Activated T-helper 1 cell treated with Interleukin-2 at 50 U/mL for 16 hours (primary cell): ENCODE measurements around the gene SH3BP4.
"Not testable (repeated sequence)": the region's sequence is repeated elsewhere in the genome, so short reads cannot be mapped to it uniquely, and the experiment has no call there.

Experiments
- DNase-seq: peaks from one replicate; pipeline ENCODE4 v3.0.0-alpha.2; 2020; ENCODE audit warnings: low read depth

The SH3BP4 gene

DNA sequence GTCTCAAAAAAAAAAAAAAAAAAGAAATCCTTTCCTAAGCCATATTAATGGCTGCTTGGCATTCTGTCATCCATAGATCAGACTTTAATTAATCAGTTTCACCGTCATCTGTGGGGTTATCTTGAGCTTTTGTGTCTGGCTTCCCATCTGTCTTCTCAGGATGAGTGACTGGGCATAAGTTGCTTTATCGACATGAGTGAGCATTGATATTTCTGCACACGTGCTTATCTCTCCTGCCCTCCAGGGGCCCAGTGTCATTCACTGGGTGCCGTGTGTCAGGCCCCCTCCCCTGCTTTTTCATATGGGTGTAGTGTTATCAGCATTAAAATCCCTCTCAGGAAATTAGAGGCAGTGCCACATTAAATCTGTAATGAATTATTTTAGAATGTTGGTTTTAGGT lies 65.6 kb downstream of the SH3BP4 start:
- no peak for DNase-seq

DNA sequence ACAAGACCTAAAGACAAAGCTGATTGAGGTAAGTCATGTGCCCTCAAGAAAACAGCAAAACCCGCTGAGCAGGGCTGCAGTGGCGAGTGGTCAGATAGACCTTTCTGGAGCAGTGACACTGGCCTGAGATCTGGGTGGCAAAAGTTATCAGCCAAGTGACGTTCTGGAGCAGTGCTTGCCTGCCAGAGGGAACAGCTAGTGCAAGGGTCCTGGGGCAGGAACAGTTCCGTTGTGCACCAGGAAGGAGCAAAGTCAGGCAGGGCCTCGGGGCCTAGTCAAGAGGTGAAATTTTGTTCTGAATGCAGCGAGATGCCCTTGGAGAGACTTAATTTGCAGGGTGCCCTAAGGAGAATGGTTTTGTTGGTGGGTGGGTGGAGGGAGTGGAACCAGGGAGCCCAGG lies 67.0 kb downstream of the SH3BP4 start:
- DNase-seq = no peak

DNA sequence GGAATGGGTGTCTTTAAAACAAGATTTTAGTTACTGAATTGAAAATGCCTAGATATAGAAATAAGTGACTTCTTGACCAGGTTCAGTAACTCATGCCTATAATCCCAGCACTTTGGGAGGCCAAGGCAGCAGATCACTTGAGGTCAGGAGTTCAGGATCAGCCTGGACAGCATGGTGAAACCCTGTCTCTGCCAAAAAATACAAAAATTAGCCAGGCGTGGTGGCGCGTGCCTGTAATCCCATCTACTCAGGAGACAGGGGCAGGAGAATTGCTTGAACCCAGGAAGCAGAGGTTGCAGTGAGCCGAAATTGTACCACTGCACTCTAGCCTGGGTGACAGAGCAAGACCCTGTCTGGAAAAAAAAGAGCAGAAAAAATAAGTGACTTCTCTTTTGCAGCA lies 68.3 kb downstream of the SH3BP4 start:
- not testable (repeated sequence) for DNase-seq

DNA sequence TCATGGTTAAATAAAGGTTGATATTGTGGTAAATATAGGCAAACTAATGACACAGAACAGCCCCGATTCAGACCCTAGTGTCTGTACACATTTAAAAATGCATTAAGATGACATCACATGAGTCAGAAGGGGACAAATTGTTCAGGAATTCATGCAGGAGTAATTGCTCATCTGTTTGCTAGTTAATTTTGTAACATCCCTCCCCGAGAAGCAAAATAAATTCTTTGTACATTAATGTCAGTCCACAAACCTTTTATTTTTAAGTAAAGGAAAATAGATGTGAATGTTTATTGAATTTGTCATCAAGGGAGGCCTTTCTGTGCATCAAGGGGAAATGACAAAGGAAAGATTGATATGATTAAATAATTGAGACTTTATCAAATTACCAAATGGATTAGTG lies 69.9 kb downstream of the SH3BP4 start:
- DNase-seq = no peak

DNA sequence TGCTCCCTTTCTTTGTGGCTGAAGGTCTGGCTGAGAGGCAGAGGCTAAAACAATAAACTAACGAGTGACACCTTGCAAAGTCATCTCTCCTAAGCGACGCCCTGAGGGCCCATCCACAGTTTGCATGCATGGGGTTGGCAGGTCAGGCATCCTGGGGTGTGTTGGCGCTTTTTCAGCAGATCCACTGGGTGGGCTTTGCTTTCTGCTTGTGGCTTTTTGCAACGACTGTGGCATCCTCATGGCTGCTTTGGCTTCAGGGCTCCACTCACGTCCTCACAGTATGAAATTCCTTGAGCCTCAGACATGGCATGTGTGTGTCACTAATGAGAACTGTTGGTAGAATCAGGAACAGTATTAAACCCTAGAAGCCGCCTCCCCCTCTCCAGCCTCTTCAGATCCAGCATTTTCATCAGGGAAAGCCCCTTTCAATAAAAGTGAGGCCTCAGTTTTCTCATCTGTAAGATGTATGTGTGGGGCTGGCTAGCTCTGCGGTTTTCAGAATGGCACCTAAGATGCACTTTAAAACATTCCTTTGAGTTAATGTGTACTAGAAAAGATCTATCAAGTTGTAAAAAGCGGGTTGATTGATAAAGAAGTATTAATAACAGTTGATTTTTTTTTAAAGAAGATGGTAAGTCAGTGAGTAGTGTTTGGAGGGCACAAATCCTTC lies 72.5 kb downstream of the SH3BP4 start:
- DNase-seq = no peak

DNA sequence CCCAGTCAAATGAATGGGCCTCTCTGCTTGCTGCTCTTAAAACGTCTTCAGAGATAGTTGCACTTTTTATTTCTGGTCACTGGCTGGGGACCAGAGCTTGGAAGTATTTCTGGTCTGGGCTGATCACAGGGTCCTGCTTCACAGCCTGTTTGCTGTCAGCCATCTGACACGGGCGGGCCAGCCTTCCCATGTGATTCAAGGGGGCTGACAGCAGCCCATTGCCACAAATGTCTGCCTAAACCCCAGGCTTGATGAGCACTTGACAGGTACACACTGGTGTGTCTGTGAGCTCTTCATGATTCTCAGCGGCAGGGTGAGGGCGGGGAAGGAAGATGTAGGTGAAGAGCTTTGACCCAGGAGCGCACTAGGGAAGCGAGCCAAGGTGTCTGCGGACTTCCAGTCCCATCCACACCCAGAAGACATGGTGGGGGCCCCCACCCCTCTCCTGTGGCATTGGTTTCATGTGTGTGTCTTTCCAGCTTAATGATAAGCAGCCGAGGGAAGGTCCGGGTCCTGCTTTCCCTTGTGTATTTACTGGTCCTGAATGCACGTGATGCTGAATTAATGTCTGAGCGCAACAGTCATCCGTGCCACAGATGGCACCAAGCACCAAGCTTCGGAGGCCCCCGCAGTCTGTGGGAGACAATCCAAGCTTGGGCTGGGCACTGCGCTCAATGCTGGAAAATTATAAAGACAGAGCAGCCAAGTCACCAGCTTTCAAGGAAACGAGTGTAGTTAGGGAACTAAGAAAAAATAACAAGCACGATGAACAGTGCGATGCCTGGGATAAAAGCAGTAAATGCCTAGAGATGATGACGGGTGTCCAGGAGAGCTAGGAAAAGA lies 73.3 kb downstream of the SH3BP4 start:
- DNase-seq = no peak

DNA sequence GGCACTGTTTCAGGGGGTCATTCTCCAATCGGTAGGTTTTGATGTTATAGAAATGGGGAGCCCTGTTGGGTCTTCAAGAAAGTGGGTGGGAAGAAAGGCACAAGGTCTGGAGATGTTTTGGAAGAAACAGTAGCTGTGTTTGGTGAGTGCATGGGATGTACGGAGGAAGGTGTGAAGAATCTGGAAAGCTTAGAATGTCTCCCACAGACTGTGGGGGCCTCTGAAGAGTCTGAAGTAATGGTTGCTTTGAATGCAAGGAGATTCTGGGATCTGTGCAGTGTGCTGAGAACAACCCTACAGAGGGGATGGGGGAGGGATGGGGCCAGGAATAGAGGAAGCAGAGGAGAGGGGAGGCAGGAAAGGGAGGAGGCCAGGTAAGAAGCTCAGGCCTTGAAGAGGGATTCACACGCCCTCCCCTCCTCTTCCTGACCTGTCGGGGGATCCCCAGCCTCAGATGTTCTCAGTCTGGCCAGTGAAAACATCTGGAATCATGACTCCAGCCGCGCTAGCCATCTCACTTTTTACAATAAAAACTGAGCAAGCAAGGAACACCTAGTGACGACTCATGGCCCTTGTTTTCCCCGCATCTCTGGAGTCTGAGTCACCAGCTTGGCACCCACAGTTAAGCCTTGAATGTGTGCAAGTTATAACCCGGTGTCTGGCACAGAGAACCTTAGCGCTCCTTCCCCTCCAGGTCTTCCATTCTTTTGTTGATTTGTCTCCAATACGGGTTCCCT lies 74.2 kb downstream of the SH3BP4 start:
- no peak for DNase-seq

DNA sequence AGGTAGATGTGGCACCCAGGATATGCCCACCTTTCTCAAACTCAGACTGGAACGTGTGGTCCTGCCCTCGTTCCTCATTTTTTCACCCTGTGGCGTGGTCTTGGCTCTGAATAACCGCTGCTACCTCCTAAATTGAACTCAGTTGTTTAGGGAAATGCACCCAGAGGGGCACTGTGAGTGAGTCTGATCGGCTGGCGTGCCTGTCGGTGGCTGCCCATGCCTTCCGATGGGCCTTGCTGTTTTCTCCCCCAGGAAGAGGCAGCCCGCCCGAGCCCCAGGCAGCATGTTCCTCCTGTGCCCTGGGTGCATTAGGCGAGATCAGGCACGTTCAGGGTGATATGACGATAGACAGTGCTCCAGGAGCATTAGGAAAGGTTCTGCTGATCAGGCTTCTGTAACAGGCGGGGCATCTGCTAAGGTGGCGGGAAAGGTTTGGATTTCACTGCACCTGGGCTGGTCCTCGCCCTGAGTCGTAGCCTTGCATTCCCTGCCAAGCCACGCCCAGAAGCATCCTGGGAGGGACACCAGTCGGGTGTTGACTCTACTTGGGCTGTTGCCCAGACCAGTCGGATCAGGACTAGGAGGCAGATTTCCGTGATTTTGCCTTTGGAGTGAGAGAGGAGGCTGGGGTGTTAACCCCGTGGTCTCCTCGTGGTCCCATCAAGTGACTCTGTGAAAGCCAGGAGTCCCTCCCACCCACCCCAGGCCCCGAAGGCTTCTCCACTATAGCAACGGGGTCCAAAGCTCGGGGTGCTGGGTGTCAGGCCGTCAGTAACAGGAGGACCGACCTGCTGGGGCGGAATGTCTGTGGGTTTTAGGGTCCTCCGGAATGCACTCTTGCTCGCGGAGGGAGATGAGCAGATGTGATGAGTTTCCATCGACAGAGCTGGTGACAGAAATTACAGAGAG lies 75.1 kb downstream of the SH3BP4 start:
- DNase-seq = no peak

DNA sequence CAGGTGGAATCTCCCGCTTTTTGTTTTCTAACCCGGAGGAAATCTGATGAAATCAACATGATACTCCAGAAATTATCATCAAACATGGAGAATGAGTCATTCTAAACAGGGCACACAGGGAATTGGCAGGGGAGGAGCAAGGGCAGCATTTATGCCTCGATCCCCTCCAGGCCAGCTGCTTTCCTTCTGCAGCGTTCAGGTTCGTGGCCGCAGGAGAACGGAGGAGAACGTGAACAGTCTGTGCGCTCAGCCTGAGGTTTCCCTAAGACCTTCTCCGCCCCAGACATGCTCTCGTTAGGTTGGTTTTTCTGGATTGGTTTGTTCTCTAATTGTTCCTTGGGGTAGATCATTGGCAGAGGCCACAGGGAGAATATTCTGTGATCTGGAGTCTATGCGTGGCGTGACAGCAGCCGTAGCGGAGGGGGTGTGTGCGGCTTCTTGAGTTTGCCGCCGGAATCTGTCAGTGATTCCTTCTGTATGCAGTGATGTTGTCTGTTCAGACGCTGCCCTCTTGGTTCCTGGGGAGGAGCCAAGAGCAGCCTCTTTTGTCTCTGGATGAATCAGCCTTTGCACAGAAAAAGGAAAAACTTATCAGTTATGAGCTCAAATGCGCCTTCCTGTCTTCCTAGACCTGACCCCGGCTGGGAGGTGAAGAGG lies 75.9 kb downstream of the SH3BP4 start:
- no peak for DNase-seq

DNA sequence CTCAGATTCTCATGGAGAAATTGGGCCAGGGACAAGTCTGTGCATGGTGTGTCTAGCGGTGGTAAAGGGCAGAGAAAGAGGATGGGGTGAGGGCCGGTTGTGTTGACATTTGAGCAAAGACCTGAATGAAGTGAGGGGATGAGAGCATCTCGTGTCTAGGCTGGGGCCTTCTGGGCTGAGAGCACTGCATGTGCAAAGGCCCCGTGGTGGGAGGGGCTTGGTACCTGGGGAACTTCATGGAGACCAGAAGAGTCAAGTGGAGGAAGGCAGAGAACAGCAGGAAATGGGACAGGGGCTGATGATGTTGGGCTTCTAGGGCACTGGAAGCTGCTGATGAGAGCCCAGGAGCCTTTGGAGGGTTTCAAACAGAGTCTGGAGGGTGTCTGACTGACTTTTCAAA lies 76.8 kb downstream of the SH3BP4 start:
- no peak for DNase-seq

DNA sequence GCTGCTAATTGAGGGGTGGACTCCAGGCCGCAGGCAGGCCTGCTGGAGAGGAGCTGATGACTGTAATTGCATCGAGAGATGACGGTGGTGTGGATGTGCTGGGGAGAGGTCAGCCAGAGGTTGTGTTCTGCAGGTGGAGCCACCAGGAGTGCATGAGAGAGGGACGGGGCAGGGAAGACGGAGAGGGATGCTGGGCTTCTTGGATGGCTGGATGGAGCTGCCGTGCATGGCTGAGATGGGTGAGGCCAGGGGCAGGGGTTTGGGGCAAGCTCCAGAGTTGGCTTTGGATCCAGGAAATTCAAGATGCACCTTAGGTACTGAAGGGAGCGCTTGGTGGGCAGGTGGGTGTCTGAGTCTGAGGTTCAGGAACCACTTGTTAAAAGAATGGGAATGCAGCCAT lies 77.2 kb downstream of the SH3BP4 start:
- no peak for DNase-seq

DNA sequence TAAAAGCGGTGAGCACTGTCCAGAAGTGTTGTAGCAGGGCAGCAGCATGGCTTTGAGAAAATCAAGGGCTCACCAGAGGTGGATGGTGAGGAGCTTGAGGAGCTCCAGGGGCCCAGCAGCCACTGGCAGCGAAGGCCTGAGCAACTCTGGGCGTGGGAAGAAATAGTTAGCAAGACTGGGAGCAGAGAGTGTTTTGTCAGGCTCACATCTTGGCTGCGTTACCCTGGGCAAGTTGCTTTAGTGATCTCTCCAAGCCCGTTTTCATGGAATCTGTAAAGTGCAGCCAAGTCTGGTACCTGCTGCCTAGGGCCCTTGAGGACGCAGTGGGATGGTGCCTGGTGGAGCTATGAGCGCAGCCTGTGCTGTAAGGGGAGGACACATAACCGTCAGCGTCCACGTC lies 78.3 kb downstream of the SH3BP4 start:
- no peak for DNase-seq

DNA sequence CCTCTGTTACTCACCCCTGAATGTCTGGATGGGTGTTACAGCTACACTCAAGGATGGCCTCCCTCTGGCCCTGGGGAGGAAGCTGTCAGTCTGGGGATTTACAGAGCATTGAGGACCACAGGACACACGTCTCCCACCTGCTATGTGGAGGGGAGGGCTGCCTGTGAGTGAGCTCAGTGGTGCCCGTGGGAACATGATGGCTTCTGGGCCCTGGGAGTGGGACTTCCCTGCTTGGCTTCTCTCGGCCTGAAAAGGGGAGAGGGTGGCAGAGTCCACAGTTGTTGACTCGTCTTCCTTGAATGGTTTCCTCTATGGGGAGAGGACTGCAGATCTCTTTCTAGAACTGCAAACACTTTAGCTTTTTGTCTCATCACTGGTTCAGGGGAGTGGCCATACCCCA lies 79.1 kb downstream of the SH3BP4 start:
- no peak for DNase-seq

DNA sequence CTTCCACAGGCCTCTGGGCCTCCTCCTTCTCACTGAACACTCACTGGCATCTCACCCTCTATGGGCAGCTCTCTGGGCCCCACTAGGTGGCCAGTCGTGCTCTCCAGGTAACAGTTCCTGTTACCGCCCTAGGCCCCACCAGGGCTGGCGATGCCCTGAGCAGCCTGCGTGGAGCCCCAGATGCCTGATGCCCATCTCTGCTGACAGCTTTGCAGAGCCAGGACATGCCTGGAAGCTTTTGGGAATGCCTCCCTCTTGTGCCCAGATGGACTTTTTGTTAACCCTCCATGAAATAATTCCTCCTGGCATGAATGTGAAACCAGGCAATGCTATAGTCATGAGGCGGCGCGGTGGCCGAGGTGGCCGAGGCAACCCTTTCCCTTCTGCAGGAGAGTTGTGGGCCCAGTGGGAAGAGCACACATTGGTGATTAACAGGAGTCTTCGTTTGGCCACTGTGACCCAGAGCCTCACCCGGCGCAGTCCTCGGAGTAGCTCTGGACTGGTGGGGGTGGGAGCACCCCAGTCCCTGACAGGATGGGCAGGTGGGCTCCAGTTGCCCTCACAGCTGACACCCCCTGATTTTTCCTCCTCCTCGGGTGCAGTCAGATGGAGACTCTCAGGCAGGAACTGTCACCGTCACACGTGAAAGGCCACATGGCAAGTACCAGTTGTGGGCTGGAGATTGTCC lies 80.0 kb downstream of the SH3BP4 start:
- no peak for DNase-seq

DNA sequence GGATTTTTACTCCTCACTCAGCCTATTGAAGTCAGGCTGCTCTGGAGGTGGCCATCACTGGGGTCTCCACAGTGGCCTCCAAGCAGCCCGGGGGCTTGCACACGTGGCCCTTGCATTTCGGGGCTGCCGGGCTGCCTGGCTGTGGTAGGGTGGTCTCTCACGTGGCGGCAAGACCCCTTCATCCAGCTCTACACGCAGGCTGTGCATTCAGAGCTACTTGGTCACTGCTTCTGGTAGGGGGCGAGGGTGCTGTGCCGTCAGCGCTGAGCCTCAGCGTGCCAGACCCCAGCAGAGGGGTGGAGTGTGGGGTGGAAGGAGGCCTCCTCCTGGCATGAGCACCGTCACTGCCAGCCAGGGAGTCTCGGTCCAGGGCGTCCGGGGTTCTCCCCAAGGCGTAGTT lies 80.6 kb downstream of the SH3BP4 start:
- no peak for DNase-seq

DNA sequence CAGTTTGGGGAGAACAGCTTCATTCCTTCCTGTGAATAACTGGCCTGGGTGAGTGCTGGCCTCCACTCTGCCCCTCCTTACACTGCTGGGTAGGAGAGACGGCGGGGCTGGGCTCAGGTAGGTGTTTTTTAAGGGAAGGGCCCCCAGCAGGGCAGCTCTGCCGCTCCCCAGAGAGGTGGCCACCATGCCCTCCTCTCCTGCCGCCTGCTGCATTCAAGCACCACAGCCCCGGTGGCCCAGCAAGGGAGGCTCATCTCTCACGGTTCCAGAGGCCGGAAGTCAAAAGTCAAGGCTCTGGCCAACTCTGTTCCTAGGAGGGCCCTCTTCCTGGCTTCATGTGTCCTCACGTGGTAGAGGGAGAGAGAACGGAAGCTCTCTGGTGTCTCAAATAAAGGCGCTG lies 81.1 kb downstream of the SH3BP4 start:
- no peak for DNase-seq

DNA sequence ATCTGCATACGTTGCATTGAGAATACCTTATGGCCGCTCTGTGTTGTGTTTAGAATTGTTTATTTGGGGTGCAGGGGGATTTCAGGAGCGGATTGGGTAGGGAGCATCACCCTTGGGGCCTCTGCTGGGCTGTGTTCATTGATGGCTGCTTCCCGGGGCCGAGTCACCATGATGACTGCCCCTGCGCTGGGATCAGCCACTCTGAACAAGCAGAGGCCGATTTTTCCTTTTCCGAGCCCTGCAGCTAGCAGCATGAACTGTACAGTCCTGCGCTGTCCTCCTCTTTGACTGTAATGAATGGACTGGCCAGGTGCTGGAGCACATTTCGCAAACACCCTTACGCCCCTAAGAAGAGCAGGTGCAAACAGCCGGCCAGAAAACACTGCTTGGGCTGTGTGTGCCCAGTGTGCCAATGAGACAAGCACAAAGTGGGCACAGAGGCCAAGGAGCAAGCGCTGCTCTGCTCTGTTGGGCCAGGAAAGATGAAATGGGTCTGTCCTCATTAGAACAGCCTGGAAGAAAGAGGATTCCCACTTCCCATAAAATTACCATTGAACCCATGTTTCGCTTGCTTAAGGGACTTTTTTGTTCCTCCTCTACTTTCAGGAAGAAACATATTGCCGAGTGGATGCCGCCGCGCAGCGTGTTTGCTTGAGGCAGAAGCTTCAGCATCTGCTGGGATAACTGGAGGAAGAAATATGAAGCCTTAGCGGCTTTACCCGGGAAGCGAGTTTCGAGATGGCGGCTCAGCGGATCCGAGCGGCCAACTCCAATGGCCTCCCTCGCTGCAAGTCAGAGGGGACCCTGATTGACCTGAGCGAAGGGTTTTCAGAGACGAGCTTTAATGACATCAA lies 82.7 kb downstream of the SH3BP4 start:
- no peak for DNase-seq

DNA sequence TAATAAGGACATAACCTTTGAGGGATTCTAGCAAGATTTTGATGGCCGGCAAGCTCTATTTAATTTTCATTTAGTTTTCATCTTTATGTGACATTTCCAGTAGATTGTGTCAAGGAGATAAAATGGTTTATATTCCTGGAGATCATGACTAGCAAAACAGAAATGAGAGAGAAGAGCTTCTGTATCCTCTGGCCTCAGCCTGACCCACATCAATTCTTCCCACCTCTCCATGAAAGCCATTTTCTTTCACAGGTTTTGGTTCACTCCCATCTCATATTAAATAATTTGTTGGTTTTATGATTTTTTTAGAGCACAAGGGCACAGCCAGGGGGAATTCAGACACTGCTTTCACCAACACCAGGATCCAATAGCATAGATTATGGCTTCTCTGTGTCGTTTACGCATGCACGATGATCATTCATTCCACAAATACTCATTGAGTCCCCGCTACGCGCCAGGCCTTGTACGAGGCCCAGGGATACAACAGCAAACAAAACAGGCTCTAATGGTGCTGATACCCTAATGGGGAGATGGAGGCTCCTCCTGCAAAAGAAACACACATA lies 85.9 kb downstream of the SH3BP4 start:
- no peak for DNase-seq

DNA sequence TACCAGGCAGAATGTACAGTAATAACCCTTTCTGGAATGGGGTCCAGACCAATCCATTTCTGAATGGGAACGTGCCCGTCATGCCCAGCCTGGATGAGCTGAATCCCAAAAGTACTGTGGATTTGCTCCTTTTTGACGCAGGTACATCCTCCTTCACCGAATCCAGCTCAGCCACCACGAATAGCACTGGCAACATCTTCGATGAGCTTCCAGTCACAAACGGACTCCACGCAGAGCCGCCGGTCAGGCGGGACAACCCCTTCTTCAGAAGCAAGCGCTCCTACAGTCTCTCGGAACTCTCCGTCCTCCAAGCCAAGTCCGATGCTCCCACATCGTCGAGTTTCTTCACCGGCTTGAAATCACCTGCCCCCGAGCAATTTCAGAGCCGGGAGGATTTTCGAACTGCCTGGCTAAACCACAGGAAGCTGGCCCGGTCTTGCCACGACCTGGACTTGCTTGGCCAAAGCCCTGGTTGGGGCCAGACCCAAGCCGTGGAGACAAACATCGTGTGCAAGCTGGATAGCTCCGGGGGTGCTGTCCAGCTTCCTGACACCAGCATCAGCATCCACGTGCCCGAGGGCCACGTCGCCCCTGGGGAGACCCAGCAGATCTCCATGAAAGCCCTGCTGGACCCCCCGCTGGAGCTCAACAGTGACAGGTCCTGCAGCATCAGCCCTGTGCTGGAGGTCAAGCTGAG lies 89.6 kb downstream of the SH3BP4 start:
- DNase-seq = no peak
